Mesenteric fat pad (tissue), 1 donor: Measurements from ENCODE around the gene MYO3B. TPM values are rescaled to one million over a fixed set of nuclear protein-coding genes. Genes with fewer than 3 reads are reported as not detected.
"Not testable (repeated sequence)": the region's sequence is repeated elsewhere in the genome, so short reads cannot be mapped to it uniquely, and the experiment has no call there.

Source experiments
- DNase-seq: peaks from one replicate; pipeline ENCODE4 v3.0.0-alpha.2; 2020; ENCODE audit warnings: low spot score
- total RNA-seq: library from RNA; stranded (reverse); fragmentation: NEBNext Ultra II Directional; extraction: Animal tissue kit (Norgen Biotek cat#: 25700); gene quantifications from one replicate; pipeline ENCODE4 v1.2.1, GENCODE V29; 2021
- donor health status: DM: yes; HTN: yes; CAD: no.

Gene MYO3B
- total RNA-seq, 1 donor from 2014 or later: not detected

DNA sequence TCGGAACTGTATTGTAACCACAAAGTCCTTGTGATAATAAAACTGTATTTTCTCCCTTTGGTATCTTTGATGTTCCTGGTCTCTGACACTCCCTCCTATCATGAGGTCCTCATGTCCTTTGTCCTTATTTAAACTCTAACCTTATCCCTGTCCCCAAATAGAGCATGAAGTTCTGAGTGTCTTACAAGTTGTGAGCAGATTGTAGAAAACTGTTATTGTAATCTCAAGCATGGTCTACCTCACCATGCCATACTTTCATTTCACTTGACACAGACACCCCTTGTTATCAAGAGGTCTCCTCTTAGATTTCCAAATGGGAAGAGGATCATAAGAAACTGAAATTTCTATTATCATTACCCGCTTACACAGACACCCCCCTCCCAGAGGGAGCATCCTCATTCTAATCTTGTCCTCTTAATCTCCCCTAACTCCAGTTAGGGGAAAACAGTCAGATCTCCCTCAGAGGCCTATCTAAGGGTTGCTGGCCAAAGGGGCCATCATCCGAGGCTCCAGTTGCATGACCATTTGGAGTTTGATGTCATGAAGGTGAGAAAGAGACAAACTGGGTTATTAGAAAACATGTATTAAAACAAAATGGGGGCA lies 29.0 kb downstream of the MYO3B start:
- DNase-seq: no peak

DNA sequence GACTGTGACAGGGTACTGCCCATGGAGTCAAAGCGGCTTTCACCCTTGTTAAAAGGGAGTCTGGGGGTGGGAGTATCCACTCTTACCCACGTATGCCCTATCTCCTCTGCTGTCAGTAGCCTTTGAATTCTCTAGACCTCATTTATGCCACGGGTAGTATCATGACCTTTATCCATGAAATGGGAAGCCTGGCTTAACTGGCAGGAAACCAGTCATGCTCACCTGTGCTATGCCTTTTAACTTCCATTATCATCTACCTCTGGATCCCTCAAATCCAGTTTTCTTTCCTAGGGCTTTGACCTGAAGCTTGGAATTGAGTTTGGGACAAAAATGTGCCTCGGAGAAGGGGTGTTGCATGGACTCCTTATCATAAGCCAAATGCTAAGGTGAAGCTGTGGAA lies 30.0 kb downstream of the MYO3B start:
- no peak for DNase-seq

DNA sequence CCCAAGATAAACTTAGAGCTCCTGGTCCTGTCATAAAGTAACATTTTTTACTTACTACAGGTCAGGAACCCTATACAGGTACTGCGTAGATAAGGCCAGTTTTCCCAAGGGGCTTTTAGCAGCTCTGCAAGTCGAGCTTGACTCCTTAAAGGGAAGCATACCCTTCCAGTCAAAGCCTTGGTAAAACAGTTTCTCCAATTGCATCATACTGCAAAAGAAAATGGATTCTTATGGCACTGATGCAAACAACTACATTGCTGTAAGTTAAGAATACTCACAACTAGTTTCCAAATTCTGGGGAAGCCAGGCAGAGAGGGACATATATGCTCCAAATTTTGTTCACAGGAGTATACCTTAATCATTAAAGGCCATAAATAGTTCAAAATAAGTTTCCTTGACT lies 31.0 kb downstream of the MYO3B start:
- DNase-seq: no peak

DNA sequence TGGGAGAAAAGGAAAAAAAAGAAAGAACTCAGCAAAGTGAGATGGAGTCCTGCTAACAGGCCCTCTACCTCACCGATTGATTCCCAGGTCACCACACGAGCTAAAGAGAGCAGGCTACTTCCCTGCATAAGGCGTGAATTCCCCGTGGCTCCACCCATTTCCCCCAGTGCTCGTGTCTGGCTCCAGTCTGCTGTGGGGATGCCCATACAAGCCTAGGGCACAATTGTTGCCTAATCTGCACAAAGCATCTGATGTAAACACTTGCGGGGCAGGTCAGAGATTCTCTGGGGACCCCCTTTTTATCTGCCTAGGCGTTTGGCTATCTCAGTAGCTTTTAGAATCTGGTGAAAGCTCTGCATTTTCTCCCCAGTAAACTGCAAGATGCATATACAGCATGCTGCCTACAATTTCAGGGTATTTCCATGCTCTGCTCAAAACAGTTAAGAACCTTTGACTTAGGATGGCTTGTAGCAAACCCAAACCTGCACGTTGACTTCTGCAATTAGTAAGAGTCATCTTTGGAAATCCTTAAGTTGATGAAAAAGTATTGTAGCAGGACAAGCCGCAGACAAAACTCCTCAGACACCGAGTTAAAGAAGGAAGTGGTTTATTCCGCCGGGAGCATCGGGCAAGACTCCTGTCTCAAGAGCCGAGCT lies 34.8 kb downstream of the MYO3B start:
- no peak for DNase-seq

DNA sequence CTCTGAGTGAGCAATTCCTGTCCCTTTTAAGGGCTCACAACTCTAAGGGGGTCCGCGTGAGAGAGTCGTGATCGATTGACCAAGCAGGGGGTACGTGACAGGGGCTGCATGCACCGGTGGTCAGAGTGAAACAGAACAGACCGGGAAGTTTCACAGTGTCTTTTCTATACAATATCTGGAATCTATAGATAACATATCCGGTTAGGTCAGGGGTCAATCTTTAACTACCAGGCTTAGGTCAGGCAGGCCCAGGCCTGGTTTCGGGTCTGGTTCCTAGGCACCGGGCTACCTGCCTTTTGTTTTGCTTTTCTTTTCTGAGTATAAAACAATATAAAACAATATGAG lies 35.3 kb downstream of the MYO3B start:
- not testable (repeated sequence) for DNase-seq

DNA sequence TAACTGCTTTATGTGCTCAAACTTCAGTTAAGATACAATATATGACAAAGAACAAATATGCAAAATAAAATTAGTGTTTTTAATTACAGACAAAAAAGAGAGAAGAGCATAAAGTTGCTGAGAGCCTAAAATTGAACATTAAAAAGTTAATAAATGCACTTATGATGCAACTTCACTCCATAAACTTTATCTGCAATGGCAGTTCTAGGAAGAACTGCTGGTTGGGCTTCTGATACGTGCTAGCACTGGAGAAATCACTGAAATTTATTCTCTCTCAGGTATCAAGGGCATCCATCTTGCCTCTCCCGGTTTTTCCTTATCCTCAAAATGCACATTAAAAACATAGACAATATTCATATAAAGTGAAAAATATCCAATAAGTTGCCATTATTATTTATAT lies 35.7 kb downstream of the MYO3B start:
- DNase-seq: no peak

DNA sequence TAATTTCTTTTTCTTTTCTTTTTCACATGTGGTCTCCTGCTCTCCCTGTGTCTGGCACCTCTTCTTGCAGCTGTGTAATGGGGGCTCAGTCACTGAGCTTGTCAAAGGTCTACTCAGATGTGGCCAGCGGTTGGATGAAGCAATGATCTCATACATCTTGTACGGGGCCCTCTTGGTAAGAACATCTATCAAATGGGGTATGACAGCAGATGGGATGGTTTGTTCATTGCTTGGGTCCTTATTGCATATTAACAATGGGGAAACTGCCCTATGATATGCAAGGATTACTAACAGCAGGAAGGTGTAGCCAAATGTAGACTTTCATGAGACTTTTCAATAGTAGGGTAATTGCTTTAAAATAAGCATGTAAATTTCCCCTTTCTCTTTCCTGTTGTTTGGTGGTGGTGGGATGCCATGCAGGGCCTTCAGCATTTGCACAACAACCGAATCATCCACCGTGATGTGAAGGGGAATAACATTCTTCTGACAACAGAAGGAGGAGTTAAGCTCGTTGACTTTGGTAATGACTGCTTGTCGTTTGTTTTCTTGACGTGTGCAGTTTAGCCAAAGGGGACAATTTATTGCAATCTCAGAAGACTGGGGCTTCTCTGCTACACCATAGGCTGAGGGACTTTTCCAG lies 36.5 kb downstream of the MYO3B start:
- DNase-seq: no peak

DNA sequence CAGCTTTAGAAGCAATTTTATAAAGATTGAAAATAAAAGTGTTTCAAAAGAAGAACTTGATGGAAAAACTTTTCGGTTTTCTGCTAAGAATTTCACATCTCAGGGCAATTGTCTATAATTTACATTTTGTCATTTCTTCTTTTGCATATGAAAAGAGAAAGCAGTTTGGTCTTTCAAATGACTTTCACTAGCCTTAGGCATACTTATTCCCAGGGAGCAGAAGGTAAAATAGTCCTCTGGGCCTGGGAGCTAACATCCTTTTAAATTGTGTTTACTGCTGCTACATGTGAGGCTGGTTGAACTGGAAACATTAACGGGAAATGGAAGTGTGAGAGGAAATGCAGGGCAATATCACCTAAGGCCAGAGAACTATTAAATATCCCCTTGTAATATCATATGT lies 37.1 kb downstream of the MYO3B start:
- DNase-seq: no peak

DNA sequence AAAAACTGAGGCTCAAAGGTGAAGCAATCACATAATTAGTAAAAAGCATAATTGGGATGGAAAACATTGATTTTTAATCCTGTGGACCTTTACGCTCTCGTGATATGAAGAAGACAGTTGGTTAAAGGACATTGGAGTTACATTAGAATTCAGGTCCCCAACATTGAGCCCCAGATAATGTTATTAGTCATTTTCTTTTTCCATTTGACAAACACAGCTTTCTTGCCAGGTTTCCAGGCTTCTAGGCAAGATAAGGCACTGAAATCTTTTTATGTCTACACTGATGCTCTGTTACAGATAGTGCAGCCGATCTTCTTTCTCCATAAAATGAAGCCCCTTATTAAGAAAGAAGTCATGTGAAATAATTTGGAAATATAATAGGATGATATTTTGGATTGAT lies 38.5 kb downstream of the MYO3B start:
- no peak for DNase-seq

DNA sequence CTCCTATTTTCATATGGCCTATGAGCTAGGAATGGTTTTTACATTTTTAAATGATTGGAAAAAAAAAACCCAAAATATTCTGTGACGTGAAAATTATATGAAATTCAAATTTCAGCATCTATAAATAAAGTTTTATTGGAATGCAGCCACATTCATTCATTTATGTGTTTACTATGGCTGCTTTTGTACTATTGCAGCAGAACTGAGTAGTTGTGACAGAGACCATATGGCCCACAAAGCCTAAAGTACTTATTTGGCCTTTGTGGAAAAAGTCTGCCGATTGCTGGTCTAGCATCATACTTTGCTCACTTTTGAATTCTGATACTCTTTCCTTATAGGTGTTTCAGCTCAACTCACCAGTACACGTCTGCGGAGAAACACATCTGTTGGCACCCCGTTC lies 39.0 kb downstream of the MYO3B start:
- no peak for DNase-seq

DNA sequence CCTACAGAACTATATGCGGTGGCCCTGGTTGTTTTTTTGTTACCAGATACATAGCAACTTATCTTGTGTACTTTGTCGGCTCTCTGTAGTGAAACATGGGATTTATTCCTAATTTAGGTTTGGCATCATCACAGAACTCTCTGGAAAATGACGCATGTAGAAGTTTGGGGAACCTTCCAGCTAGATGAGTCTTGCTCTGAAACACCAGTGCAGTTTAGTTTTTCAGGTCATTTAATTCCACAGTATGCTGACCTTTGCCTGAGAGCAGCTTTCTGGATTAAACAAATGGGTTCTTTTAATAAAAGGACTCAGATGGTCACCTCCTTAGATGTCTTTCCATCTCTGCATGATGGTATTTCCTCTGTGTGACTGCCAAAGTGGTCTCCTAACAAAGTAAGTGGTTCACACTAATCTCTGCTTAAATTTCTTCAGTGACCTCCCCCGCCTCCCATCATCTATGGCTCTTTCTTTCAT lies 39.9 kb downstream of the MYO3B start:
- no peak for DNase-seq

DNA sequence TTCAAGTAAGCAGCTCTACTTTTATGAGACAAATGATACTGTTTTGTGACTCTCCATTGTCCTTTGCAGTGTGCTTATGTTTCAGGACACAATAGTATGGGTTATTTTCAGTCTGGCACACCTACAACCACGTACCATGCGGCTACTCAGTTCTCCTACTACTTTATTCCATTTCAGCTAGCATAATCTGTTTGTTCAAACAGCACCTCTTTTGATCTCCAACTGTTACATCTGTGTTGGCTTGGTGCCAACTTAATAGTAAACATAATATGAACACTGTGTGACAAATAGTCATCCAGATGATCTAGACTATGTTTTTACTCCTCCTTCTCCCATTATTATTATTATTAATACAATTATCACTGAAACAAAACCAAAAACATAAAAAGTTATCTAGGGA lies 40.5 kb downstream of the MYO3B start:
- no peak for DNase-seq

DNA sequence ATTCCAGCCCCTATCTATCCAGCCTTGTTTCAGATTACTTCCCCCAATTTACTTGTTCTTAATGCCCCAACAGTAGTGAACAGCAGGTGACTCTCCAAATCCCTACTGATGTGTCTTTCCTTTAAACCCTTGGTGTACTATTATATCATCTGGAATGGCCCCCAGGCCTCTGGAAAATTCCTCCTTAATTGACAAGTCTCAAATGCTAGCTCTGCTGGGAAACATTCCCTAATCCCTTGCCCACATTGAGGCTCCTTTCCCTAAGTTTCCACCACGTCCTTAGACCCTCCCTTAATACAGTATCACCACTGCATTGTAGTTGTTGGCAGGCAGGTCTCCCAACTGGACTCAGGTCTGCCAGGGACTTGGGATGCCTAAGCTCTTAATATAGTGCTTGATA lies 41.0 kb downstream of the MYO3B start:
- DNase-seq: no peak

DNA sequence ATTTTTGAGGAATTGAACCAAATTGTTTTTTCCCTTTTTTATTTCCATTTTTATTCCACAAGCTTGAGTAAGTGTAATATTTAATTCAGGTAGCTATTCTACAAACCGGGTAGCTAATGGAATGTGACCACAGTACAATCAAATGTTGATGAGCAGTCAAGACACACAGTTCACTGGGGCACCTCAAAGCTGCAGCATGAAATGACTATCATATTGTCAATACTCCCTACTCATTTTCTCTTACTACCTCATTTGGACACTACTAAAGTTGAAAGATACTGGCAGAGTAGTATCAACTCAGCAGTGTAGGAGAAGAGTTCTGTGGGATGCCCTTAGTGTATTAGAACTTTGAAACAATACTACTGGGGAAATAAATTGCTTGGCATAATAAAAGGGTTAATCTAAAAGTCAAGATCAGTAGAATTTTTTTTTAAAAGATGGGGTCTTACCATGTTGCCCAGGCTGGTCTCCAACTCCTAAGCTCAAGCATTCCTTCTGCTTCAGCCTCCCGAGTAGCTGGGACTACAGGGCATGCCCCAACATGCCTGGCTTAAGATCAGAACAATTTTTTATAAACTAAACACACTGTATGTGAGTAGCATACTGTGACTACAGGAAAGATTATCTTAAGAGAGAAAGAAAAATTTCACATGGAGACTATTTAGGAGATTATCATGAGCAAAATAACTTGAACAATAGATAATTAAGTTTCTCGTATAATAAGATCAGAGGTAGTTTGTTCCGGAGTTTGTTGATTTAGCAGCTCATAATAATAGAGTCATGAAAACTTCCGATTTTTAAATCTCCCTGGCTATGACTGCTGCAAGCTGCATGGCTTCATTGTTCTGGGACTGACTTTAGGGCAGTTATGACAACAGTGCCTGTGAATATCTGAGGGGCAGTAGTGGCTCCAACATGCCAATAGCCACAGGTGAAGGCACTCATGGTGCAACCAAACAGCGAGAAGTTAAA lies 43.7 kb downstream of the MYO3B start:
- no peak for DNase-seq

DNA sequence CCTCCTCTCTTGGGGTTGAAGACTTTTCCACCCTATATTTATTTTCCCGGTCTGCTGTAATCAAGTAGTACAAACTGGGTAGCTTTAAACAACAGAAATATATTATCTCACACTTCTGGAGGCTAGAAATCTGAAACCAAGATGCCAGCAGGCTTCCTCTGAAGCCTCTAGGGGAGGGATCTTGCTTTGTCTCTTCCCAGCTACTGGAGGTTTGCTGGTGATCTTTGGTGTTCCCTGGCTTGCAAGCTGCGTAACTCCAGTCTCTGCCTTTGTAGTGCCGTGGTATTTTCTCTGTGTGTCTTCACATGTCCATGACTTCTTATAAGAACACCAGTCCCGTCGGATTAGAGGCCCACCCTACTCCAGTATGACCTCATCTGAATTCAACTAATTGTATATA lies 44.4 kb downstream of the MYO3B start:
- no peak for DNase-seq

DNA sequence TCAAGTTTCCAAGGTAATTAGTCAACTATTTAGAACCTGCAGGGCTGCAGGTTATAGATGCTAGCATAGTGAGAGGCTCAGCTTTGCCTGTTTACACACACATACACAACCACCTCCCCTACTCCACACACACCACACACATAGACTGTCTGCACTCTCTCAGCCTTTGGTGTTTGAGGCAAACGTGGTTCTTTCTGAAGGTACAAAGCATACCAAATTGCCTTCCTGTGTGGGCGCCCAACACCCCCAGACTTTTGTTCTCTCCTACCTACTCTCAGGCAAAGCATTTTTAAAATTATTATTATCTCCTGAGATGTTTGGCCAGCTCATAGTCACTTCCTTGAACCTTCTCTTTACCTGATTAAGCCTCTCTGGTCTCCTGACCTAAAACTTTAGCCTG lies 44.9 kb downstream of the MYO3B start:
- DNase-seq: no peak

DNA sequence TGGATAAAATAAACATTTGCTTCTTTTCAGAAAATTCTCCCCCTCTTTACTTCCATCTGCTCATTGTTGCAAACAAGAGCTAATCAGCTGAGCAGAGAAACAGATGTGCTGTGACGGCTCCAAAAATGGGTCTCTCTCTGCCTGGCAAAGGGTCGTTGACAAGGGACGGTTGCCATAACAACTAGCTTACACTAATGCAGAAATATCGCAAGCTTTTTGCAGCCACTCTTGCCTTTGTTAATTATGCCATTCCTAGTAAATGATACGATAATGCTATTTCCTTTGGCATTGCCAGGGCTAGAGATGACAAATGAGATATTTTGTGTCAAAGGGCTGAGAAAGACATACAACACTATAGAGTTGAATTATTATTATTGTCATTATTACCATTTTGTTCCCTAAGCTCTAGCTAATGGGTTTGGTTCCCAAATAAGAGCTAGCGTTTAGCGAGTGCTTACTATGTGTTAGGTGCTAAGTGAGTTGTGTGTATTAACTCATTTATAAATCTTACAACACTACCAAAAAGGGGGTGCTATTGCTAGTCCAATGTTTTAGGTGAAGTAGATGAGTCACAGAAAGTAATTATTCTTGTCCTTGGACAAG lies 46.8 kb downstream of the MYO3B start:
- DNase-seq: no peak

DNA sequence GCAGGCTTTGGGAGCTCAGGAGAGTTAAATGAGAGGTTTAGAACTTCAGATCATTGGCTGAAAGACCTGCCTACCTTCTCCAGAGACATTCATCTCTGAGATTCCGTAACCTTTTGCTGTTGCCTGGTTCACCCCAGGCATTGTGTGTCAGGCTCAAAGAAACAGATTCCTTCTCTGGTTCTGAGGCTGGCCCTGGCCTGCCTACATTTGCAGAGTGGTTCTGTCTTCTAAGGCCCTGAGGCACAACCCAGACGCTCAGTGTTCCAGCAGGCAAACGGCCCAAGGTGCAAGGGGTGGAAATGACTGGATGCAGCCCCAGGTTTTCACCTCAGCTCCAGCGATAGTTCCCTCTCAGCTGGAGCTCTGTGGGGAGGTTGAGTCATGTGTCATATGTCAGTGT lies 48.3 kb downstream of the MYO3B start:
- DNase-seq: no peak

DNA sequence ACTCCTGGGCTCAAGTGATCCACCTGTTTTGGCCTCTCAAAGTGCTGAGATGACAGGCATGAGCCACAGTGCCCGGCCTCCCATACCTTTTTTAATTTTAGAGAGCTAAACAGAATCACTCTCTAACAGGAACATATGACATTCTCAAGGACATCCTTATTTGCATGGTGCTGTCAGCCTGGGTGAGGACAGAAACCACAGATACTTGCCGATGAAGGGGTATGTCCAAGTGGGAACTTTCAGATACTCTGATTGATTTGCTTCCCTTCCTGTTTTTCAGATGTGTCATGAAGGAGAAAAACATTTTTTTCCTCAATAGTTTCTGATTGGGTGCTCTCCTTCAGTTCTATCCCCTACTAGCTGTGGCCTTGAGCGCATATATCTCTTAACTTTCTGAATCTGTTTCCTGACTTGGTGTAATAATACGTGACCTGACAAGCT lies 49.6 kb downstream of the MYO3B start:
- no peak for DNase-seq

DNA sequence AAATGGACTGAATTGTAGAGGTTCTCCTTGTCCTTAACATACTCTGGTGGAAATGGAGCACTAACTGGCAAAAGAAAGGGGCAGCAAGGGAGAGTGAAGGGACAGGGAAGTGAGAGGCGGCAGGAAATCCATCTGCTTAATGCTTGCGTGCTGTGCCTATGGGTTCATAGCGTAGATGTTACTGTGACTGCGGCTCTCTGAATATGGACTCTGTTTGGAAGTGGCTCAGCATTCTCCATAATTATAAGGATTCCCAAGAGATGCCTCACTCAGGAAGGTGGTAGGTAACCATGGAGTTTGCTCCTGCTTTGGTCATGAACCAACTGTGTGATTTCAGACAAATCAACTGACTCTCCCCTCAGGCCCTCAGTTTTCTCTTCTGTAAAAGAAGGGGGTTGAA lies 50.0 kb downstream of the MYO3B start:
- DNase-seq: no peak

DNA sequence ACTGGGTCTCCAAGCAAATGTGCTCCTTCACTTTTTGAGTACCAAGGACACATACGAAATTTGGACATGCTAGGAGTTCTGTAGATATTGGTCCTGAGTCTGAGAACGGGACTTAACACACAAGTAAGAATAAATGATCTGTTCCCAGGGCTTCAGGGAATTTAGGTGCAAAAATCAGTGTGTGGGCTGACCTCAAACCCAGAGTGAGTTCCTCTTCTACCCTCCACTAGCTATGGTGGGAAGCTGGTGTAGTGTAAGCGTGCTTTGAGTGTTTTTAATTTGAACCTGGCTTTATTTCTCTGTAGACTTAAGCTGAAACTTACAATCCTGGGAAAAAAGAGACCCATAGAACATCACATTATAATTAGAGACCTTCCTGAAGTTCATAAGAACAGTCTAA lies 50.5 kb downstream of the MYO3B start:
- no peak for DNase-seq
